Gastroesophageal sphincter (tissue), 3 donors: Measurements from ENCODE around the gene VTI1A.
A peak's percentile ranks its signal among the peaks of the same experiment; 100 is the strongest.

Source experiments
- CTCF ChIP-seq, 4 experiments: fragments of 200-600 bp in 2 of 4; fragments of 450-650 bp in 2 of 4; sonication (generic) in 1 of 4; IDR thresholded peaks; one replicate each; pipeline ENCODE4 v1.5.1; 2017 to 2019; ENCODE audit warnings: antibody characterized with exemption in 4 of 4, mild to moderate bottlenecking in 2 of 4, moderate library complexity in 2 of 4
- EP300 ChIP-seq: sonication (generic); formaldehyde crosslinking; IDR thresholded peaks from one replicate; pipeline ENCODE4 v1.6.1; 2017; ENCODE audit warnings: antibody characterized with exemption, mild to moderate bottlenecking
- POLR2A ChIP-seq, 2 donors: fragments of 450-650 bp; IDR thresholded peaks; one replicate each; pipeline ENCODE4 v1.6.1; 2017; ENCODE audit warnings: antibody characterized with exemption in 2 of 2, mild to moderate bottlenecking in 2 of 2, moderate library complexity in 1 of 2

- TF ChIP-seq CTCF (IDR thresholded peaks at IDR 0.05) = peak; percentile 57 to 62 (median 60)
- no peak for TF ChIP-seq POLR2A (IDR thresholded peaks at IDR 0.05)
- no peak for TF ChIP-seq EP300
Observed at GRCh38 chr10:112471878-112472487, 25.0 kb downstream of the VTI1A start.
